WI38 (cell line): ENCODE measurements around the gene PLD5.

Source experiments
- H3K4me3 ChIP-seq: 2 replicates; pipeline ENCODE4 v1.5.1; 2011; ENCODE audit warnings: low read depth, mild to moderate bottlenecking, control low read depth, low read length
- TF ChIP-seq, protein P1 (sequence below): IDR thresholded peaks from 2 replicates; pipeline ENCODE4 v1.5.1; 2012; ENCODE audit warnings: low read depth, mild to moderate bottlenecking, control low read depth, low read length

Gene PLD5

DNA sequence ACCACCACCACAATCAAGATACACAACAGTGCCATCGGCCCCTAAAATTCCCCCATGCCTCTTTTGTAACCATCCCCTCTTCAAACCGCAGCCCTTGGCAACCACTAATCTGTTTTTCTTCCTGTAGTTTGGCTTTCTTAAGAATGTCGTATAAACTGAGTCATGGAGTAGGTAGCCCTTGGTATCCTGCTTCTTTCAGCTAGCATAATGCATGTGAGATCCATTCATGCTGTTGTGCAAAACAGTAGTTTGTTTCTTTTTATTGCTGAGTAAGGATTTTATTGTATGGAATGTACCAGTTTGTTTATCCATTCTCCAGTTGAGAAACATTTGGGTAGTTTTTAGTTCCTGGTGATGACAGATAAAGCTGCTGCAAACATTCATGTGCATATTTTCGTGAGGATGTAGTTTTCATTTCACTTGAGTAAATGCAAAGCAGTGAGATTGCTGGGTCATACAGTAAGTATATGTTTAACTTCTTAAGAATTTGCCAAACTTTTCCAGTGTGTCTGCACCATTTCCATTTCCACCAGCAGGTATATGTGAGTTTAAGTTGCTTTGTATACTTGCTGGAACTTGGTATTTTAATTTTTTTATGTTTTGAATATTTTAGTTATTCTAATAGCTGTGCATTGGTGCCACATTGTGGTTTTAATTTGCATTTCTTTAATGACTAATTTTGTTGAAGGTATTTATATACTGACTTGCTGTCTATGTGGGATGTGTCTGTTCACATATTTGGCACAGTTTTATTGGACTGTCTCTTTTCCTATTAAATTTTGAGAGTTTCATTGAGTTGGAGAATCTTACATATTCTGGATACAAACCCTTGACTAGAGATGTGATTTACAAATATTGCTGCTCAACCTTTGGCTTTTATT is 377.2 kb downstream of the PLD5 start:
- TF ChIP-seq, protein P1, sequence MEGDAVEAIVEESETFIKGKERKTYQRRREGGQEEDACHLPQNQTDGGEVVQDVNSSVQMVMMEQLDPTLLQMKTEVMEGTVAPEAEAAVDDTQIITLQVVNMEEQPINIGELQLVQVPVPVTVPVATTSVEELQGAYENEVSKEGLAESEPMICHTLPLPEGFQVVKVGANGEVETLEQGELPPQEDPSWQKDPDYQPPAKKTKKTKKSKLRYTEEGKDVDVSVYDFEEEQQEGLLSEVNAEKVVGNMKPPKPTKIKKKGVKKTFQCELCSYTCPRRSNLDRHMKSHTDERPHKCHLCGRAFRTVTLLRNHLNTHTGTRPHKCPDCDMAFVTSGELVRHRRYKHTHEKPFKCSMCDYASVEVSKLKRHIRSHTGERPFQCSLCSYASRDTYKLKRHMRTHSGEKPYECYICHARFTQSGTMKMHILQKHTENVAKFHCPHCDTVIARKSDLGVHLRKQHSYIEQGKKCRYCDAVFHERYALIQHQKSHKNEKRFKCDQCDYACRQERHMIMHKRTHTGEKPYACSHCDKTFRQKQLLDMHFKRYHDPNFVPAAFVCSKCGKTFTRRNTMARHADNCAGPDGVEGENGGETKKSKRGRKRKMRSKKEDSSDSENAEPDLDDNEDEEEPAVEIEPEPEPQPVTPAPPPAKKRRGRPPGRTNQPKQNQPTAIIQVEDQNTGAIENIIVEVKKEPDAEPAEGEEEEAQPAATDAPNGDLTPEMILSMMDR, result no peak
- H3K4me3 ChIP-seq, result no peak overlapping the region

DNA sequence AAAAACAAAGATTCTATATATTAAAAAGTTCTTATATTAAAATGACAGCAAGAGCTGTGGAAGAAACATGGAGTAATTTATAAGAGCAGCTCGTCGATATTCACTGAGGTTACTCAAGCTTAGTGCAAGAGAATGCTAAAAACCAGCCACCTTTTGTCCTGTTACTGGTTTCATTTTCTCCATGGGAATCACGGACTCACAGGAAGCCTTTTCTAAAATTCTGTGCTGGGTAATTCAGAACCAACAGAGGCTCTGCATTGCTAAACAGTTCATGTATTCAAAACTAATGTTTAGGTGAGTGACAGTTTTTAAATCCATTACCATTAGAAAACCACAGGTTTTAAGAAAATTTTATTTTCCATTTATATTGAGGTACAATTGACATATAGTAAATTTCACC is 377.8 kb downstream of the PLD5 start:
- TF ChIP-seq, protein P1, result no peak
- H3K4me3 ChIP-seq, result no peak overlapping the region

DNA sequence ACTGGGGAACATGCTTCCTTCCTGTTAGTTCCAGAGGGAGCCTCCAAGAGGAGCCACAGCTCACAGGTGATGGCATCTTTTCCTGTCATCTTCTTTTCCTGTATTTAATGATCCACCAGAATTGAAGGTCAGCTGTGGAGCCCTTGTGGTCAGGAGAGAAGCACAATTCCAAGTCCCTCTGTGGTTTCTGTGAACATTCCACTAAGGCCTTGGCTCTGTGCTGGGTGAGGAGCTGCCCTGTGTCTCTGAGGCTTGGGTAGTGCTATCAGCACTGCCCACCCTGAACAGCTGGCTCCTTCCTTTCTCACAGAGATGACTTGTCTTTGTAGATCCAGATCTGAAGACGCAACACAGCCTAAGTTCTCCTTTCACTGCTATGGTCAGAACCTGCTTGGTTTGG is 383.7 kb downstream of the PLD5 start:
- no peak overlapping the region for H3K4me3 ChIP-seq
- TF ChIP-seq, protein P1, result no peak

DNA sequence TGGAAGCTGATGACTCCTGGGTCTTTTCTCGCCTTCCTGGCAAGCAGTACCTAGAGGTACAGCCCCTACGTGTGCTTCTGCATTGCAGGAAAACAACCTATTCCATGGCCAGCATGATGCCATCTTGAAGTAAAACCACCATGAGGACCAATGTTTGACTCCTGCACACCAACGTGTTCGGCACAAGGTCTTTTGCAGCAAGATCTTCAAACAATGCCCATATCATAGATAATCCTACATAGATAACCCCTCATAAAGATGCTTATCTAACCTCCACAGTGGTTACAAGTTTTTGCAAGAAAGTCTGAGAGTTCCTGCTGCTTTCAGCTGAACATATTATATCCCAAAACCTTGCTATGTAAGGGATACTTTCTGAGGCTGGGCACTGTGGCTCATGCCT is 384.5 kb downstream of the PLD5 start:
- TF ChIP-seq, protein P1, result no peak
- H3K4me3 ChIP-seq, result no peak overlapping the region

DNA sequence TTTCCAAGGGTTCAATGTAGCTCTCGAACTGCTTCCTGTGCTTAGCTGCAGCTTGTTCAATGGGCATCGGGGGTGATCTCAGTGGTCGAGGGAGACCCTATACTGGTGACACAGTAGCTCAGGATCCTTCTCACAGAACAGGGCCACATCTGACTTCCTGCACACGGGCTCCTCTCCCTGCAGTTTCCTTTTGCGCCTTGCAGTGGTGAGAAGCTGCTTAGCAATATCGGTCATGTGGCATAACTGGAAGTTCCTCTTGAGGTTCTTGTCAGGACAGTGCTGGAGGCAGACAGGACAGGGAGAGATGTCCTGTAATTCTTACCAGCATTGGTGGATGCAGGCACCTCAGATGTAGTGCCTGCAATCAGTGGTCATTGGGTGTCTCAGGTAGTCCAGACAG is 385.1 kb downstream of the PLD5 start:
- TF ChIP-seq, protein P1, result no peak
- H3K4me3 ChIP-seq, result no peak overlapping the region

DNA sequence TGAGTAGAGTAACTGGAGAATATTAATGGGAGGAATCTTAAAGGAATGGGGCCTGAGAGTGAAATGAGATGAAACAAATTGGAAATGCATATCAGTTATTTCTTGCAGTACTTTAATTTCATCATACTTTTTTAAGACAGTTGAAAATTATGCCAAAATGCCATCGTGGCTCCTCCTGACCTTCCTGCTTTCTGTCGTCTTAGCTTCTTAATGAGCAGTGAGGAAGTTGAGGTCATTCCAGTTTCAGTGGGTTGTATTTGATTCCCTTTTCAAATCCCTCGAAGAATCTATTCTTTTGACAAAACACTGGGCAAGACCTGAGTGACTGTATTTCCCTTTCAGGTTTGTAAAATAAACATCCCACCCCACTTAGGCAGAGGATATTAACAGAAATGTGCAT is 390.7 kb downstream of the PLD5 start:
- no peak overlapping the region for H3K4me3 ChIP-seq
- TF ChIP-seq, protein P1, result no peak

DNA sequence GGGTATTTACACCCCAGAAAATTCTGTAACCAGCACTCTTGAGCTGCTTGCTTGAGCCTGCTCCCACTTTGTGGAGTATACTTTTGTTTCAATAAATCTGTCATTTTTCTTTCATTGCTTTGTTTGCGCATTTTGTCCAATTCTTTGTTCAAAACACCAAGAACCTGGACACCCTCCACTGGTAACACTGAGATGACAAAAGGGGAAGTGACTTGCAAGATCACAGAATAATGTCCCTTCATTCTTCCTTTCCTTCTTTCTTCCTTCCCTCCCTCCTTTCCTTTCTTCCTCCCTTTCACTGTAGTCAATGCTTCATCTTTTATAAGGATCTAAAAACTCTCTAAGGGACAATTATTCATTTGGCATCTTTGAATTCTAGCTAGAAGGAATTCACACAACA is 391.1 kb downstream of the PLD5 start:
- TF ChIP-seq, protein P1, result no peak
- no peak overlapping the region for H3K4me3 ChIP-seq
